HG03066 (cell line): ENCODE data around the gene MMP7.

ENCODE experiments used
- ATAC-seq: cut with Tn5 transposase; IDR thresholded peaks from one replicate; pipeline ENCODE4 v1.9.1; 2021; ENCODE audit warnings: low read depth; ENCODE audit not compliant: unreplicated experiment

Gene MMP7

GRCh38 chr11:102497061-102497460 is 33.5 kb downstream of the MMP7 start:
- no peak for ATAC-seq

GRCh38 chr11:102495161-102496042 is 35.1 kb downstream of the MMP7 start:
- peak; percentile 88 for ATAC-seq

- ATAC-seq: no peak
These were observed 36.3 kb downstream of the MMP7 start for GRCh38 chr11:102494216-102494615.

GRCh38 chr11:102493524-102493923 is 37.0 kb downstream of the MMP7 start:
- ATAC-seq: no peak

GRCh38 chr11:102491969-102492368 is 38.6 kb downstream of the MMP7 start:
- no peak for ATAC-seq

GRCh38 chr11:102489186-102490145 is 41.1 kb downstream of the MMP7 start:
- ATAC-seq: no peak

- ATAC-seq: peak; percentile 83
These were observed 42.3 kb downstream of the MMP7 start for GRCh38 chr11:102488208-102488607.

- no peak for ATAC-seq
These were observed 43.3 kb downstream of the MMP7 start for GRCh38 chr11:102487214-102487613.

GRCh38 chr11:102486584-102486983 is 44.0 kb downstream of the MMP7 start:
- ATAC-seq: no peak

GRCh38 chr11:102485095-102485722 is 45.3 kb downstream of the MMP7 start:
- no peak for ATAC-seq

- ATAC-seq: no peak
These were observed 48.1 kb downstream of the MMP7 start for GRCh38 chr11:102482433-102482832.

GRCh38 chr11:102479733-102480132 is 50.8 kb downstream of the MMP7 start:
- no peak for ATAC-seq

GRCh38 chr11:102478673-102479299 is 51.8 kb downstream of the MMP7 start:
- ATAC-seq: no peak

- ATAC-seq: peak; percentile 37
These were observed 53.7 kb downstream of the MMP7 start for GRCh38 chr11:102476812-102477211.

GRCh38 chr11:102476069-102476468 is 54.5 kb downstream of the MMP7 start:
- no peak for ATAC-seq

- ATAC-seq: no peak
These were observed 57.0 kb downstream of the MMP7 start for GRCh38 chr11:102473543-102473942.

- ATAC-seq: no peak
These were observed 58.4 kb downstream of the MMP7 start for GRCh38 chr11:102472127-102472526.

- ATAC-seq: no peak
These were observed 59.1 kb downstream of the MMP7 start for GRCh38 chr11:102471474-102471873.
